ENCODE data around the gene FCHSD2.
"Not testable (repeated sequence)": the region's sequence is repeated elsewhere in the genome, so short reads cannot be mapped to it uniquely, and the experiment has no call there.

The FCHSD2 gene

GRCh38 chr11:73116636-73117035 lies 25.5 kb downstream of the FCHSD2 start:
- no peak for DNase-seq

DNA sequence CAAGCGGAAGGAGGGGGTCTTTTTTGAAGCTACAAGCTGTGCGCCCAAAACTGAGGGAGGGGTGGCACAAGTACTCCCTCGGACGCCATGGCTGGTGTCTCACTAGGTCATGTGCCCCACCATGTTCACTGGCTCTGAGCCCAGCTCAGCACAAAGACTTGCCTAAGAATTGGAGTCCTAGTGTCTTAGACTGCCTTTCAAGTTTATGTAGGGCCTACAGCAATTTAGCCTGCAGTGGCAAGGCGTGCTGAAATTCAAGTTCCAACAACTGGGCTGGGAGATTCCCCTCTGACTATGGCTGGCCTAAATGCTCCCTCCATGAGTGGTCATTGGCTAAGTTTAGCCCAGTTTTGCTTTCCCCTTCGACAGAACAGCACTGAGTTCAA lies 27.3 kb downstream of the FCHSD2 start:
- no peak for DNase-seq

GRCh38 chr11:73114110-73114834 lies 27.8 kb downstream of the FCHSD2 start:
- DNase-seq: no peak

- no peak for DNase-seq
These were observed 28.7 kb downstream of the FCHSD2 start for GRCh38 chr11:73113426-73113825.

DNA sequence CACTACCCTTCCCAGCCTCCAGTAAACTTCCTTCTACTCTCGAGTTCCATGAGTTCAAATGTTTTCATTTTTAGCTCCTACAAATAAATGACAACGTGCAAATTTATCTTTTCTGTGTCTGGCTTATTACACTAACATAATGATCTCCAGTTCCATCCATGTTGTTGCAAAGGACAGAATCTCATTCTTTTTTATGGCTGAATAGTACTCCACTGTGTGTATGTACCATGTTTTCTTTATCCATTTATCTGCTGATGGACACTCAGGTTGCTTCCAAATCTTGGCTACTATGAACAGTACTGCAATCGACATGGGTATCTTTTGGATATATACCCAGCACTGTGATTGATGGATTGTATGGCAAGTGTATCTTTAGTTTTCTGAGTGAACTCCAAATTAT lies 34.5 kb downstream of the FCHSD2 start:
- no peak for DNase-seq

GRCh38 chr11:73106347-73106746 lies 35.8 kb downstream of the FCHSD2 start:
- no peak for DNase-seq

DNA sequence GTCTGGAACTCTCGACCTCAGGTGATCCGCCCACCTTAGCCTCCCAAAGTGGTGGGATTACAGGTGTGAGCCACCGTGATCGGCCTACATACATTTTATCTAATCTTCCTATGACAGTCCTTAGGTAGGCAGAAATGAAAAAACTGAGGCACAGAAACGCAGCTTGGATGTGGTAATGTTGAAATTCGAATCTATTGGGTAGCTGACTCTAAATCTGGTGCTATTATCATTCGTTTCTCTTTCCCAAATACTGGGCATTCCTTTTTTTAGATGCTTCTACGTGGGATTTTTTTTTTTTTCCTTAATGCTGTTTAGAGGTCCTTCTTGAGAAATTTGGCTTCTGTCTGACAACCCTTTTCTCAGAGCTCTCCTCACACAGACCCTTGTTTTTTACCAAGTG lies 41.5 kb downstream of the FCHSD2 start:
- no peak for DNase-seq

GRCh38 chr11:73099512-73100266 lies 42.4 kb downstream of the FCHSD2 start:
- no peak for DNase-seq

GRCh38 chr11:73095613-73096012 lies 46.5 kb downstream of the FCHSD2 start:
- DNase-seq: no peak

DNA sequence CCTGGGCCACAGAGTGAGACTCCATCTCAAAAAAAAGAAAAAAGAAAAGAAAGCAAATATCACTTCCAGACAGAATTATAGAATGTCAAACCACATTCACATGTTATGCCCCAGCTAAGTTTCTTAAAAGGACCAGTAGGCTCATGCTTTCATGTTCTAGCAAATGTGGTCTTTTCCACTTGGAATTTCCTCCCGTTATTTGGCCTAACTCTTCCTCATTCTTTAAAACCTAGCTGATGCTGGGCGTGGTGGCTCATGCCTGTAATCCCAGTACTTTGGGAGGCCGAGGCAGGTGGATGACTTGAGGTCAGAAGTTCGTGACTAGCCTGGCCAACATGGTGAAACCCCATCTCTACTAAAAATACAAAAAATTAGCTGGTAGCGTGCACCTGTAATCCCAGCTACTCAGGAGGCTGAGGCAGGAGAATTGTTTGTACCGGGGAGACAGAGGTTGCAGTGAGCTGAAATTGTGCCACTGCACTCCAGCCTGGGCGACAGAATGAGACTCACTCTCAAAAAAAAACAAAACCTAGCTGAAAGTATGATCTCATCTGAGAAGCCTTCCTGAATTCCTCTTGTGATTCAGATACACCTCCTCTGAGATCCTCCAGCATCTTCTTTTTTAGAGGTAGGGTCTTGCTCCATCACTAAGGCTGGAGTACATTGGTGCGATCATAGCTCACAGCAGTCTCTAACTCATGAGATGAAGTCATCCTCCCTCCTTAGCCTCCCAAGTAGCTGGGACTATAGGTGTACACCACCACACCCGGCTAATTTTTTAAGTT lies 50.4 kb downstream of the FCHSD2 start:
- DNase-seq: no peak

DNA sequence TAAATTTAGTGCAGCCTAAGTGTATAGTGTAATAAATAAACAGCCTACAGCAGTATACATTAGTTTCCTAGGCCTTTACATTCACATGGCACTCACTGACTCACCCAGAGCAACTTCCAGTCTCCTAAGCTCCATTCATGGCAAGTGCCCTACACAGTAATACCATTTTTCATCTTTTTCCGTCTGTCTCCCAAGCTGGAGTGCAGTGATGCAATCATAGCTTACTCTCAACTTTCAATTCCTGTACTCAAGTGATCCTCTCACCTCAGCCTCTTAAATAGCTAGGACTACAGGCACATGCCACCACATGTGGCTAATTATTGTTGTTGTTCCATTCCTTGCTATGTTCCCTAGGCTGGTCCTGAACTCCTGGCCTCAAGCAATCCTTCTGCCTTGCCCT lies 54.4 kb downstream of the FCHSD2 start:
- DNase-seq: no peak

DNA sequence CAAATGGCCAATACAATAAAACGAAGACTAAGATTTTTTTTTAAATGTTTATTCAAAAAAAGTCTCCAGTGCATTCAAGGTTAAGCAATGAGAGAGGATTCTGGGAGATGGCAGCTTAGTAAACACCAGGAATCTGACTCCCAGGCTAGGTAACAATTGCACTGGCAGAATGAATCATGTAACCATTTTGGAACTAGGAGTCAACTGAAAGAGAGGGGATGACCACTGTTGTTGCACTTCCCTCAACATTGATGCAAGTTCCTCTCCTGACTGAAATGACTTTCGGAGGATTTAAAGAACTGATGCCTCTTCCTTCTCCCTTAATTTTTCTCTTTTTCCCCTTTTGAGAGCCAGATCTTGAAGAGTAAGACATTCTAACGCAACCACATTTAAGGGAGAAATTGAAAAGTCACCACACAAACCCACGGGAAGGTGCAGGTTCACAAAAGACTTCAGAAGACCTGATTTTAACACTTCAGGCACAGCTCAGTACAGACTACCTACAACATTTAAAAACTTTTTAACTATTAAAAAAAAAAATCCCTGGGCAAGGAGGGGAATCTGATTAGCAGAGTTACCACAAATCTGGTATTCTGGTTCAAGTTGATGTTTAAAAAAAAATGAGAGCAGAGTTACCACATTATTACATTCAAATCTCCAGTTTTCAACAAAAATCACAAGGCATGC lies 56.8 kb downstream of the FCHSD2 start:
- DNase-seq: no peak

GRCh38 chr11:73078631-73079030 lies 63.5 kb downstream of the FCHSD2 start:
- no peak for DNase-seq

GRCh38 chr11:73077454-73077853 lies 64.7 kb downstream of the FCHSD2 start:
- DNase-seq: no peak

GRCh38 chr11:73074319-73074718 lies 67.8 kb downstream of the FCHSD2 start:
- no peak for DNase-seq

GRCh38 chr11:73072935-73073481 lies 69.1 kb downstream of the FCHSD2 start:
- DNase-seq: peak in 1 of 2 donors; percentile 30

GRCh38 chr11:73070653-73071052 lies 71.5 kb downstream of the FCHSD2 start:
- DNase-seq: no peak

DNA sequence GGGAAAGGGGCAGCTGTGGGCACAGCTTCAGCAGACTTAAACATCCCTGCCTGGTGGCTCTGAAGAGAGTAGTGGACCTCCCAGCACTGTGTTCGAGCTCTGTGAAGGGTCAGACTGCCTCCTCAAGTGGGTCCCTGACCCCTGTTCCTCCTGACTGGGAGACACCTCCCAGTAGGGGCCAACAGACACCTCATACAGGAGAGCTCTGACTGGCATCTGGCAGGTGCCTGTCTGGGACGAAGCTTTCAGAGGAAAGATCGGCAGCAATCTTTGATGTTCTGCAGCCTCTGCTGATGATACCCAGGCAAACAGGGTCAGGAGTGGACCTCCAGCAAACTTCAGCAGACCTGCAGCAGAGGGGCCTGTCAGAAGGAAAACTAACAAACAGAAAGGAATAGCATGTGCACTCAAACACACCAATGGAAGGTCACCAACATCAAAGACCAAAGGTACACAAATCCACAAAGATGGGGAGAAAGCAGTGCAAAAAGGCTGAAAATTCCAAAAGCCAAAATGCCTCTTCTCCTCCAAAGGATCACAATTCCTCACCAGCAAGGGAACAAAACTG lies 80.2 kb downstream of the FCHSD2 start:
- not testable (repeated sequence) for DNase-seq

GRCh38 chr11:73061434-73061833 lies 80.7 kb downstream of the FCHSD2 start:
- DNase-seq: not testable (repeated sequence)

- no peak for DNase-seq
These were observed 82.2 kb downstream of the FCHSD2 start for GRCh38 chr11:73059915-73060314.

DNA sequence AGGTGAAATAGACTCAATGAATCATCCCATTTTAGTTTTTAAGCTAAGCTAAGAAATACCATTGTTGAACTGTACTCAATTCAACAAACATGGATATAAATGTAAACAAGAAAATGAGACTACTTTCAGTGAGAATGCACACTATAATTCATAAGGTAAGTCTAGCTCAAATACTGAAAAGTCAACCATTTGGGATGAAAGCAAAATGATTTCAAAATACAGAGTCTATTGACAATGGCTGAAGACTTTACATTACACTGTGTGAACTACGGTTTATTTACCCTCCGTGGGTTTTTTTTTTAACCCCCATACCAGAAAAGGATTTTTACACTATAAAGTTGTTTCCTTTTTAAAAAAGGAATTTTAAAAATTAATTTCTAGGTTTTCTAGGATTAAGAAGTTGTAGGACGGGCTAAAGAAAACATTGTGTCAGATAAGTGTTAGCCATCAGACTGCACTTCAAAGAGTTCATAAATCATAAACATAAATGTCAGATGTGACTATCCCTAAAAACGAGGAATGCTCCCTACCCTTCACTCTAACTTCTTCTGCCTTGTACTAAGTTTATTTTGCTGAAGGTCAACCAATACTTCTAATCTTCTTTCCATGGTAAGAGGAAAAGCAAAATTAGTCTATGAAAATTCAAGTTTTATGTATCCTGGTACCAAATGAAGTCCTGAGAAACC lies 83.0 kb downstream of the FCHSD2 start:
- no peak for DNase-seq

Measured in CD4-positive, alpha-beta T cell treated with Interleukin-4 for 1 hour (primary cell).